IPS-18a (cell line): ENCODE data around the gene DMBT1.

ENCODE experiments used
- H3K27ac ChIP-seq: one replicate; pipeline ENCODE4 v1.5.1; 2013; ENCODE audit warnings: low read length
- H3K27me3 ChIP-seq: one replicate; pipeline ENCODE4 v1.6.1; 2013; ENCODE audit warnings: mild to moderate bottlenecking, low read length; ENCODE audit not compliant: control insufficient read depth, insufficient read depth
- H3K36me3 ChIP-seq: one replicate; pipeline ENCODE4 v1.6.1; 2013; ENCODE audit warnings: low read depth, low read length; ENCODE audit not compliant: control insufficient read depth
- H3K4me1 ChIP-seq: one replicate; pipeline ENCODE4 v1.6.1; 2013; ENCODE audit warnings: low read depth, low read length; ENCODE audit not compliant: control insufficient read depth
- H3K4me3 ChIP-seq: one replicate; pipeline ENCODE4 v1.5.1; 2013; ENCODE audit warnings: low read length
- H3K9ac ChIP-seq: one replicate; pipeline ENCODE4 v1.6.1; 2013; ENCODE audit warnings: mild to moderate bottlenecking, low read length, moderate library complexity
- H3K9me3 ChIP-seq: one replicate; pipeline ENCODE4 v1.6.1; 2013; ENCODE audit warnings: low read depth, low read length; ENCODE audit not compliant: control insufficient read depth

The DMBT1 gene

DNA sequence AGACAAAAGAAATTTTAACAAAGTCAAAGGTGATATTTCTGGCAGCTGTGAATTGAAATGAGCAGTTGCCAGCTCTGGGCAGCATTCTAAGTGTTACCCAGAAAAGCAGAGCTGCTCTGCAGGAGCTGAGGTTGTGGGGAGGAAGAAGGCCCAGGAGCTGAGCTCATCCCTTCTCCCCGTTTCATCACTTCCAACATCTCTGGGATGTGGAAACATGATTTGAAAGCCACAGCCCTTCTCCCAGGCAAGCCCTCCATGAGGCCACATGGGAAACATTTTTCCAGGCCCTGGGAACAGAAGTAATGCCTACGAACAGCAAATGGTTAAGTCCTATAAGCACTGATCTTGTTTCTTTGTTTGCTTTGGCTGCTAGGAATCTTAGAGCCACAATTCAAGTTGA, 10.9 kb upstream of the DMBT1 start:
- no peaks in the 10 kb centered on the region for H3K9me3 ChIP-seq
- no peak overlapping the region for H3K9ac ChIP-seq
- H3K27ac ChIP-seq, result no peak overlapping the region
- H3K27me3 ChIP-seq, result no peaks in the 10 kb centered on the region
- H3K4me1 ChIP-seq, result no peaks in the 10 kb centered on the region
- no peak overlapping the region for H3K4me3 ChIP-seq
- no peaks in the 10 kb centered on the region for H3K36me3 ChIP-seq

DNA sequence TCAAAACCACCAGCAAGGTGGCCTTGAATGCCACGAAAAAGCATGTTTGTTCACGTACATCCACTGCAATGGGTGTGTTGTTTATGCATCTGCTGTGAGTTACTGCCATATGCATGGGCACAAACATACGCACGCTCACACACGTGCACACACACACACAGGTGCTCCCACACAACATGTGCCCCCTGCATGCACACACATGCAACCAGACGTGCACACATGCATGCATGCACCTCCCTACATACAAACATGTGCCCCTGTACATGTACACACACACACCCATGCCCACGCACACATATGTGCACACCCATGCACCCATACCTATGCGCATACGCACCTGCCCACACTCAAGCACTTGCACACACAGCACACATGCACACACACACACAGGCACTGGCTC, 10.1 kb upstream of the DMBT1 start:
- Histone ChIP-seq H3K9me3 (no peaks in the 10 kb centered on the region), H3K9ac (no peak overlapping the region), H3K36me3 (no peaks in the 10 kb centered on the region), H3K27ac (no peak overlapping the region), H3K4me1 (no peaks in the 10 kb centered on the region), H3K4me3 (no peak overlapping the region), H3K27me3 (no peaks in the 10 kb centered on the region)

DNA sequence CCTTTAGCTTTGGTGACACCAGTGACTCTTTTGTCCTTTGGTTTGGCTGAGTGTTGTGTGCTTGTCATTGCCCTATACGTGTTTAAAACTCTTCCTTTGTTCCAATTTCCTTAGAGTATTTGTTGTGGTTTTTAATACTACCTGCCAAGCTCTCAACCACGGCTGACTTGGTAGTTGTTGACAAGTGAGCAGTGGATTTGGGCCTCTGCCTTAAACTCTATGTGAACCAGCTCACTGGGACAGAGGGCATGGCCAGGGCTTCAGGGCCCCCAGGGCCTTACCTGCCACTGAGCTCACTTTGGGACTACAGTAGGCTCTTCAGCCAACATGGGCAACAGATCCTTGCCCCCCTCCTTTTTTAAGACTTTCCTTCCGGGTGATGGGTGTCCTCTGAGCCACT, 9.6 kb upstream of the DMBT1 start:
- Histone ChIP-seq H3K36me3 (no peaks in the 10 kb centered on the region), H3K9me3 (no peaks in the 10 kb centered on the region), H3K4me3 (no peak overlapping the region), H3K27me3 (no peaks in the 10 kb centered on the region), H3K9ac (no peak overlapping the region), H3K27ac (no peak overlapping the region), H3K4me1 (no peaks in the 10 kb centered on the region)

DNA sequence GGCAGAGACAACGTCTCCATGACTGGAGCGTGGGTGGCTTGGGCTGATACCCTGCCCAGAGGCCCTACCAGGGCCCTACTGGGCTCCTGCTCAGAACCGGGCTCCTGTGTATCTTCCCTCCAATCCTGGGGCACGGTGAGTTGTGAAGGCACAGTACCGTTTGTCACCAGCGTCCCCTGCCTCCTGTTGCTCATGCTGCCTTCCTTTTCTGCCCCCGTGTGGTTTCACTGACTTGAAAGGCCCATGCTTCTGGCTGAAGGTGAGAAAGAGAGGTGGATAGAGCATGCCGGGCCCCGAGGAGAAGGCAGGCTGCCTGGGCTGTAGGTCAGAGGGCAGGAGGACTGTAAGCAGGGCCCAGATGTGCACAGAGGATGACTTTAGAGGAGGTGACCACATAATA, 9.1 kb upstream of the DMBT1 start:
- Histone ChIP-seq H3K4me3 (no peak overlapping the region), H3K9me3 (no peaks in the 10 kb centered on the region), H3K9ac (no peak overlapping the region), H3K4me1 (no peaks in the 10 kb centered on the region), H3K27ac (no peak overlapping the region), H3K27me3 (no peaks in the 10 kb centered on the region), H3K36me3 (no peaks in the 10 kb centered on the region)

DNA sequence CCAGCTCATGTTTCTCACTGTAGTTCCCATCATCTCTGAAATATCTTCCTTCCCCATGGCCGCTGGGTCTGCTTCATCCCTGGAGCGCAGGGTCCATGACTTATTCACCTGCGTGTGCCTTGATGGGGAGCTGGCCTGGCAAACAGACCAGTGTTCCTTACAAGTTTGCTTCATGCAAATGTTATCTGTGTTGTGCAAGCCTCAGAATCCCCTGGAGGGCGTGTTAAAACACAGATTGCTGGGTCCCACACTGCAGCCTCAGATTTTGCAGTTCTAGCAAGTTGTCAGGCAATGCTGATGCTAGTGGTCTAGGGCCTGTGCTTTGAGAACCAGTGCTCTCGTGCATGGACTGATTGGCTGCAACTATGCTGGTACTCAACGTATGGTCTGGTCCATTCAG, 7.2 kb upstream of the DMBT1 start:
- Histone ChIP-seq H3K4me3 (no peak overlapping the region), H3K27ac (no peak overlapping the region), H3K36me3 (no peaks in the 10 kb centered on the region), H3K4me1 (peaks cover 4% of the 10 kb centered on the region), H3K9ac (no peak overlapping the region), H3K27me3 (no peaks in the 10 kb centered on the region), H3K9me3 (no peaks in the 10 kb centered on the region)

DNA sequence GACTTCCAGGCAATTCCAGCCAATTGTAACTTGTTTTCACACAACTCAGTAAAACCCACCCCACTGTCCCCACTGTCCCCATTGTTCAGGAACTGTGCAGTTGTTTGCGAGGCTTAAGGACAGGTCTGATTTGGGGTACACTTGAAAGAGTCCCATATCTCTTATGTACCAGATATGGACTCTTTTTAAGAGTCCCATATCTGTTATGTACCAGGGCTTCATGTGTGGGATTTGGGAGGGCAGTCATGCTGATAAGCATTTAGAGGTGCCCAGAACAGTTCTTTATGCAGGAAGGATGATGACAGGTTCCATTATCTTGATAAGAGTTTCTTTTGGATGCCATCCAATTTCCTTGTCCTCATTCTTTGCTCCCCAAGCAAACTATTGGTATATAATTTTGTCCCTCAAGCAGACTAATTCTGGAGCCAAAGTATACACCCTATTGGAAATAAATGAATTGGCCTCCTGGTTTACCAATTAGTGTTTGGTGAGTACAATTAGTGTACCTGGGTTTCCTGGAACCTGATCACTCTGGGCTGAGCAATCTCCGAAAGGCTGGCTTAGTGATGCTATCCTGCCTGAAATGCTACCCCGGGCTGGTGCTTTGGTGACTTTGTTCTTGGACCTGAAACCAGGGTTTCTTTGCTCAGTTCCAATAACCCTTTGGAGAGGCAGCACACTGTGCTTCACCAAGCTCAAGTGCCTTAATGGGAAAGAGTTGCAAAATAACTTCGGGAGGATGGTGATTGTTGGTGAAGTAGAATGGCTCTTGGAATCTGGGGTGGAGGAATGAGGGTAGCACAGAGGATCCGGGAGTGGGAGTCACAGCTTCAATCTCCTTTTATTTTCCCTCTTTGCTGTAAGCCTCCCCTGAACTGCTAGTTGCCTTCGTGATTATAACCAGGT, 6.2 kb upstream of the DMBT1 start:
- no peaks in the 10 kb centered on the region for H3K27me3 ChIP-seq

DNA sequence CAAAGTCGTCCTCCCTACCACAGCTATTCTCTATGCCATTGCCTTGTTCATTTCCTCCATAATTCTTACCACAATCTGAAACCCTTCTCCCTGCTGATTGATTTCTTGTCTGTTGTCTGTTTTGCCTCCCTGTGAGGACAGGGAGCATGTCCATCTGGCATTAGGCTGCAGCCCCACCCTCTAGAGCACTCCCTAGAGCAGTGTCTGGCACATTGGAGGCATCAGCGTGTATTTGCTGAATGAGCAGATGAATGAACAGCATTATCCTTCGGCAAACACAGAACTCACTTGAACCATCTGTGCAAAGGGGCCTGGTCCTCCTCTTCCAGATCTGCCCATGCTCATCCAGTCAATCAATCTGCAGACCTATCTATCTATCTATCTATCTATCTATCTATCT, 5.1 kb upstream of the DMBT1 start:
- Histone ChIP-seq H3K4me1 (peaks cover 4% of the 10 kb centered on the region), H3K36me3 (no peaks in the 10 kb centered on the region), H3K4me3 (no peak overlapping the region), H3K27ac (no peak overlapping the region), H3K27me3 (no peaks in the 10 kb centered on the region), H3K9me3 (no peaks in the 10 kb centered on the region), H3K9ac (no peak overlapping the region)

More for the DNA sequence above, 6.2 kb upstream of the DMBT1 start:
- Histone ChIP-seq H3K9ac (no peak overlapping the region), H3K36me3 (no peaks in the 10 kb centered on the region), H3K27ac (no peak overlapping the region), H3K4me1 (peaks cover 4% of the 10 kb centered on the region), H3K4me3 (no peak overlapping the region), H3K9me3 (no peaks in the 10 kb centered on the region)

DNA sequence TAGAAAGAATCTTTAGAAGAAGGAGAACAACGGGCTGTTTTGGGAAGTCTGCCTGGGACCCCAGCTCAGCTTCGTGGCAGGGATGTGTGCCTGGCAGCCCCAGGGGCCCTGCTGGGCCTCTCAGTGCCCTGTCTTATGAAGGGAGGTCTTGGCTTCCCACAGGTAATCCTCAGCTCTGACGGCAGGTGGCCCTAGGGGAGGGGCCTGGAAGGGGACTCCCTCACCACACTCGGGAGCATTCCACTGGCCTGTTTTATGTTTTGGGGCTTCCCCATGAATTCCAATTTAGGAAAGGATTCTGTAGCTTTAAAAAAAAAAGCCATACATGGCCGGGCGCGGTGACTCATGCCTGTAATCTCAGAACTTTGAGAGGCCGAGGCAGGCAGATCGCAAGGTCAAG, 3.0 kb upstream of the DMBT1 start:
- H3K9me3 ChIP-seq, result no peaks in the 10 kb centered on the region
- no peaks in the 10 kb centered on the region for H3K36me3 ChIP-seq
- H3K27me3 ChIP-seq, result no peaks in the 10 kb centered on the region
- H3K4me1 ChIP-seq, result peaks cover 4% of the 10 kb centered on the region
- no peak overlapping the region for H3K9ac ChIP-seq
- no peak overlapping the region for H3K27ac ChIP-seq
- no peak overlapping the region for H3K4me3 ChIP-seq

DNA sequence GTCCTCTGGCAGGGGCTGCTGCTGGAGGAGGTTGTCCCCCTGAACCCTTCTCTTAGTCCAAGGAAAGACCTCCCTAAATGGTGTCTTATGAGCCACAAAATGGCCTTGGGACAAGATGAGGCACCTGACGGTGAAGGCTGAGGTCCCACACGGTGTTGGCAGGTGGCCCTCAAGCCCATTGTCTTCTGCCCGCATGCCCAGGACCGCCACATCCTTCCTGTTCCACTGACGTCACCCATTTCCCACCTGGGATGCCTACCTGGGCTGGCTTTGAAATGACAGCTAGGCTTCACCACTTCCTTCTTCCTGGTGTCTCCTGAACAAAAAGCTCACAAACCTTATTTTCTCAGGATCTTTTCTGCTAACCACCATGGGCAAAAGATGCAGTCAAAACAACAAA, 2.1 kb upstream of the DMBT1 start:
- Histone ChIP-seq H3K27ac (no peak overlapping the region), H3K9ac (no peak overlapping the region), H3K36me3 (no peaks in the 10 kb centered on the region), H3K27me3 (no peaks in the 10 kb centered on the region), H3K9me3 (no peaks in the 10 kb centered on the region), H3K4me3 (no peak overlapping the region), H3K4me1 (peaks cover 4% of the 10 kb centered on the region)

DNA sequence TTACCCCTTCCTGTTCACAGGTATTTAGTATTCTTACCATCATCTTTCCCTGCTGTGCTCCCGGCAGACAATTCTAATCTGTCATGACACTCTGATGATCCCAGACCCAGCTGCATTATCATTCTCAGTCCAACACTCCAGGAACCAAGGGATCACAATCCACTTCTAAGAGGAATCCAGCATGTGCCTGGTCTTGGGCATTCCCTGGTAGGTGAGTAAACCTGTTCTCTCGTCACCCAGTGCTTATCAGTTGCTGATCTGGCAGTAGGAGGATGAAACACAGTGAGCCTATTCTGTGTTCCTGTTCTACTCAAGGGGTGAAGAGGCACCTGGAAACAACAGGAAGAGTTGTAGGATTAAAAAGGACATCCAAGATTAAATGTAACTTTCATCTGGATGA, 1.3 kb upstream of the DMBT1 start:
- Histone ChIP-seq H3K9ac (no peak overlapping the region), H3K4me3 (no peak overlapping the region), H3K27ac (no peak overlapping the region), H3K9me3 (no peaks in the 10 kb centered on the region), H3K36me3 (no peaks in the 10 kb centered on the region), H3K4me1 (peaks cover 4% of the 10 kb centered on the region), H3K27me3 (no peaks in the 10 kb centered on the region)

DNA sequence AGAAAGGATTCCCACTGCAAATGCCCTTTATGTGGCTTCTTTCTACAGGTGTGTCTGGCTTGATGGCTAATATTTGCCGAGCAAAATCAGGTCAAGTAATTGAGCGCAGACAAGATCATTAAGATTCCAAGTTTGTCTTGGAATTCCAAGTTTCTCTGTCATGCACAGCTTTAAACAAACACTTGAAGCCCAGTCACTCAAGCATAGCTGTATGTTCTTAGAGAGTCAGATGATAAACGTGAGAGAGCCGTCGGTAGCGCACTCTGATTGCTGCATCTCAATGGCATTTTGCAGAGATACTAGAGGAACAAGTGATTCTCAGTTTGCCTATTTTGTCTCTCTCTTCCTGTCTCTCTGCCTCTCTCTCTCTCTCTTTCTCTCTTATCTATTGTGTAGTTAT, 658 bp downstream of the DMBT1 start:
- H3K27me3 ChIP-seq, result no peaks in the 10 kb centered on the region
- H3K36me3 ChIP-seq, result no peaks in the 10 kb centered on the region
- H3K9me3 ChIP-seq, result no peaks in the 10 kb centered on the region
- H3K4me3 ChIP-seq, result no peak overlapping the region
- H3K27ac ChIP-seq, result no peak overlapping the region
- H3K9ac ChIP-seq, result no peak overlapping the region
- peaks cover 4% of the 10 kb centered on the region for H3K4me1 ChIP-seq

DNA sequence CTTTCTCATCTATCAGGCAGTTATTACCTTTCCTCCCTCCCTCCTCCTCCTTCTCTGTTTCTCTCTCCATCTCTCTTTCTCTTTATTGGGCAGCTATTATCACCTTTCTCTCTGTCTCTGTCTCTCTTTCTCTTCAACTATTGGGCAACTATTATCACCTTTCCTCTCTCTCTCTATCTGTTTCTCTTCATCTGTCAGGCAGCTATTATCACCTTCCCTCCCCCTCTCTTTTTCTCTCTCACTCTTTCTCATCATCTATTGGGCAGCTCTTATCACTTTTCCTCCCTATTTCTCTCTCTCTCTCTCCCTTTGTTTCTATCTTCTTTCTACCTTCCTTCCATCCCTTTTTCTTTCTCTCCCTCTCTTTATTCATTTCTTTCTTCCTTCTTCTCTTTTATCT, 1.2 kb downstream of the DMBT1 start:
- Histone ChIP-seq H3K4me1 (peaks cover 4% of the 10 kb centered on the region), H3K27me3 (no peaks in the 10 kb centered on the region), H3K36me3 (no peaks in the 10 kb centered on the region), H3K9ac (no peak overlapping the region), H3K4me3 (no peak overlapping the region), H3K27ac (no peak overlapping the region), H3K9me3 (no peaks in the 10 kb centered on the region)
